Left lung (tissue), 10 donors: ENCODE data around the gene PRSS21. TPM values are rescaled to one million over a fixed set of nuclear protein-coding genes. Genes with fewer than 3 reads are reported as not detected.
A peak's percentile ranks its signal among the peaks of the same experiment; 100 is the strongest.

Experiments
- ATAC-seq: fragments of 200-7000 bp; cut with Tn5 transposase; one replicate; pipeline ENCODE4 v1.9.1; 2020; ENCODE audit warnings: moderate library complexity
- DNase-seq, 4 donors: peaks; one replicate each; pipeline ENCODE4 v3.0.0-alpha.2; 2013 to 2020
- H3K27ac ChIP-seq, 2 donors: fragments of 200-600 bp; sonication (generic) in 1 of 2; one replicate each; pipeline versions ENCODE4 v1.5.0 to v1.8.0; 2020 to 2021
- H3K27me3 ChIP-seq, 2 donors: fragments of 200-600 bp; sonication (generic) in 1 of 2; one replicate each; pipeline versions ENCODE4 v1.5.0 to v1.8.0; 2020 to 2021
- H3K36me3 ChIP-seq, 2 donors: fragments of 200-600 bp; sonication (generic) in 1 of 2; one replicate each; pipeline versions ENCODE4 v1.5.0 to v1.8.0; 2020 to 2021
- H3K4me1 ChIP-seq, 2 donors: fragments of 200-600 bp; one replicate each; pipeline ENCODE4 v1.8.0; 2021
- H3K4me3 ChIP-seq, 2 donors: fragments of 200-600 bp; sonication (generic) in 1 of 2; one replicate each; pipeline versions ENCODE4 v1.5.0 to v1.8.0; 2020 to 2021; ENCODE audit warnings: mild to moderate bottlenecking in 1 of 2
- H3K9me3 ChIP-seq, 2 donors: fragments of 200-600 bp; sonication (generic) in 1 of 2; one replicate each; pipeline versions ENCODE4 v1.5.0 to v1.8.0; 2020 to 2021
- CTCF ChIP-seq, 2 donors: fragments of 200-600 bp; sonication (generic) in 1 of 2; IDR thresholded peaks; one replicate each; pipeline versions ENCODE4 v1.5.0 to v1.8.0; 2021; ENCODE audit warnings: antibody characterized with exemption in 2 of 2
- intact Hi-C, 2 donors: fragments of 100-400 bp; cut with DNase I; formaldehyde crosslinking; loops; one replicate each; pipeline versions ENCODE4 v1.11.2 to v1.14.2; 2022
- polyA plus RNA-seq, 6 donors: library from polyadenylated mRNA; unstranded; fragments of 120-200 nt; gene quantifications; one replicate each; pipeline ENCODE4 v1.2.1, GENCODE V29; 2013; ENCODE audit not compliant: insufficient read length in 6 of 6
- total RNA-seq, 2 donors: library from RNA; stranded (reverse); fragmentation: NEBNext Ultra II Directional; extraction: Animal tissue kit (Norgen Biotek cat#: 25700); gene quantifications; one replicate each; pipeline ENCODE4 v1.2.1, GENCODE V29; 2021
- donor health status: DM: no; HTN: yes; CAD: no.
- donor health status: DM: no; HTN: no; CAD: no.

Gene PRSS21
- total and polyA plus RNA-seq, 8 donors, result 0.25 to 2.5 (median 0.33) TPM; not detected in 2

GRCh38 chr16:2814551-2815298 is 2.3 kb upstream of the PRSS21 start:
- H3K4me1 ChIP-seq, result no peaks in the 10 kb centered on the region
- H3K9me3 ChIP-seq, result no peaks in the 10 kb centered on the region
- H3K36me3 ChIP-seq, result no peaks in the 10 kb centered on the region
- no peak overlapping the region for H3K4me3 ChIP-seq
- TF ChIP-seq CTCF (IDR thresholded peaks at IDR 0.05), result no peak
- H3K27me3 ChIP-seq, result peaks cover 0 to 75% of the 10 kb centered on the region in 2 donors
- no peak for ATAC-seq
- no peak overlapping the region for H3K27ac ChIP-seq
- DNase-seq, result no peak
- intact Hi-C loops, result no loop called here

- H3K27ac ChIP-seq, result no peak overlapping the region
- ATAC-seq (no peak), DNase-seq (no peak)
- H3K36me3 ChIP-seq, result no peaks in the 10 kb centered on the region
- H3K4me1 ChIP-seq, result no peaks in the 10 kb centered on the region
- no peaks in the 10 kb centered on the region for H3K9me3 ChIP-seq
- peaks cover 0 to 81% of the 10 kb centered on the region in 2 donors for H3K27me3 ChIP-seq
- TF ChIP-seq CTCF (IDR thresholded peaks at IDR 0.05), result no peak
- intact Hi-C loops, result no loop called here
- no peak overlapping the region for H3K4me3 ChIP-seq
These were observed 1.7 kb upstream of the PRSS21 start for GRCh38 chr16:2815299-2815771.

GRCh38 chr16:2817340-2818271 is 569 bp downstream of the PRSS21 start:
- intact Hi-C loops, result no loop called here
- Histone ChIP-seq H3K27me3 (peaks cover 0 to 69% of the 10 kb centered on the region in 2 donors), H3K4me3 (no peak overlapping the region), H3K4me1 (no peaks in the 10 kb centered on the region), H3K9me3 (no peaks in the 10 kb centered on the region), H3K27ac (no peak overlapping the region), H3K36me3 (no peaks in the 10 kb centered on the region)
- DNase-seq, result peak in 1 of 4 donors; percentile 58
- no peak for TF ChIP-seq CTCF (IDR thresholded peaks at IDR 0.05)
- no peak for ATAC-seq

- DNase-seq (no peak), ATAC-seq (no peak)
- intact Hi-C loops, result no loop called here
- TF ChIP-seq CTCF (IDR thresholded peaks at IDR 0.05), result no peak
- Histone ChIP-seq H3K36me3 (no peaks in the 10 kb centered on the region), H3K27ac (no peak overlapping the region), H3K27me3 (peaks cover 0 to 65% of the 10 kb centered on the region in 2 donors), H3K4me3 (no peak overlapping the region), H3K9me3 (no peaks in the 10 kb centered on the region), H3K4me1 (no peaks in the 10 kb centered on the region)
These were observed 1.3 kb downstream of the PRSS21 start for GRCh38 chr16:2818272-2818876.
